DMS 273 (cell line): ENCODE data around the gene CTNNA2.
A peak's percentile ranks its signal among the peaks of the same experiment; 100 is the strongest.

ENCODE experiments used
- DNase-seq: peaks from one replicate; lab custom pipeline; 2025; ENCODE audit not compliant: unreplicated experiment; lab: John Stamatoyannopoulos, UW

Gene CTNNA2

DNA sequence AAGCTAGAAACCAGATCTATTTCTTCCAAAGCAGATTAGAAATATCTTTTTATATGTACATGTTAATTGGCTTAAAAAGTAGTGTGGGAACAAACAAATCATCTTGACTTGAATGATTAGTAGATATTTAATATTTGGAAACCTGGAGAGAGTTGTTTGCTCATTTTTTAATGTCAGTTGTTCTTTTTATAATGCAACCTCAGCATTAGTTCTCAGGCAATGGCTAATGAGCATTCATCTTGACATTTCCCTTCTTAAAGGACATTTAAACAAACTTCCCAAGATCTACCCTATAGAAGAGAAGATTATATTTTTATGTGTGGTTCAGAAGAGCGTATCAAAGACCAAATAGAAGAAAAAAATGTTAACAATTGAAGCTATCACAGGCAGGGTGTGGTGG is 334.0 kb downstream of the CTNNA2 start:
- DNase-seq: no peak

DNA sequence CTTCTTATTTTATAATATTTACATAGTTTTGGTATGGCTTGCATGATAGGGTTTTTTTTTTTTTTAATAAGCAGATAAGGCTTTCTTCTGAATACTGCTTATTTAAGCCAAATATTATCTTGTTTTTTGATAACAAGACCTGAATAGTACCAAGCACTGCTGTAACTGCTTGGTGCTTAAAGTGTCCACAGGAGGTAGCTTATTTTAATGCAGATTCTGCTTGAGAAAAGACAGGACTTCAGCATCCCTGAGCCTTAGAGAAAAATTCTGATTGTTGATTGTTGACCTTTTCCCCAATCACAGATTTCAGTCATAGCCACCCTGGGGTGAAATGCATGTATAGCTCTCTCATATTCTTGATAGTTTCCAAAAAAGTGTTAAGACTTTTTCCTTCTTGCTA is 336.4 kb downstream of the CTNNA2 start:
- DNase-seq: no peak

GRCh38 chr2:79849949-79850348 is 337.1 kb downstream of the CTNNA2 start:
- DNase-seq: no peak

DNA sequence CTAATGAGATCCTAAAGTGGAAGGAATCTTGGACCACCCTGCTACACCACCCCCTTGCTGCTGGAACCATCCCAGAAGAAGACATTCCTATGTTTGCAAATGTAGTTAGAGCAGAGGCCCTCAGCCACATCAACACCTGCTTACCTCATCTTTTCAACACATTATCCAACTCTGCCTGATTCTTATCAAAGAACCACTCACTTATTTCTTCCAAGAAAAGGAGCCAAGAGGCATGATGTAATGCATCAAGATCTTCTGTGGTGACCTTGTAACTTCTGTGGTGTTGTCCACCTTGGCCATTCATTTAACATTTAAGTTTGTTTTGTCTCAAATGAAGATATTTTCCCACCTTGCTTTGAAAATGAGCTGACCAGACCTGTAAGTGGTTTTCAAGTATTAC is 338.1 kb downstream of the CTNNA2 start:
- no peak for DNase-seq

- DNase-seq: peak; percentile 12
Measured at GRCh38 chr2:79855264-79856006, 342.6 kb downstream of the CTNNA2 start.

GRCh38 chr2:79857888-79858287 is 345.0 kb downstream of the CTNNA2 start:
- DNase-seq: no peak

GRCh38 chr2:79860228-79861058 is 347.6 kb downstream of the CTNNA2 start:
- peak; percentile 52 for DNase-seq

DNA sequence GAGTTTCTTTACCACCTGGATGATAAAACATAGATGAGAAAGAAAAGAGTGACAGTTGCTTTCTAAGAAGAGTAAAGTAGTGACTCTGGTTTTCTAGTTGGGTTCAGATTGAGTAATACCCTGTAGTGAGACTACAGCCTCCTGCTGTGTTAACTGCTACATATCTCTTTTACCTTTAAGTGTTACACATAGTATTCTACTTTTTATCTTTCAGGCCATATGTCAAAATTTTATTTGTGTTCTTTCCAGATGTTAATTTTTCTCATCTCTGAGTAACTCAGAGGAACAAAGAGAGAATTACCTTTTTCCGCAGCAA is 348.2 kb downstream of the CTNNA2 start:
- DNase-seq: no peak

DNA sequence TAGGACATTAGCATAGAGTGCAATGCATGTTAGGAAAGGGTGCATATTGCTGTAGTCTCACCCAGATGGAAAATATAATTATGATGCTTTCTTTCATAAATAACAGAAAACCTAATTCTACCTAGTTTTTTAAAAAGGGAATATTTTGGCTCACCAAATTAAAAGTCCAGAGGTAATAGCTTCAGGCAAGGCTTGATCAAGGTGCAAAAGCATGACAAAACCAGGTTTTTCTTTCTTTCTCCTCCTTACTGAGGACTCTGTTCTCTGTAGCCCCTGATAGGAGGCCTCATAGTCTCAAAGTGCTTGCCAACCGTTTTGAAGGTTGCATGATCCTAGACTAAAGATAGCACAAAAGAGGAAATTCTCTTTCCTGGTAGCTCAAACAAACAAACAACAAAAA is 349.9 kb downstream of the CTNNA2 start:
- no peak for DNase-seq

DNA sequence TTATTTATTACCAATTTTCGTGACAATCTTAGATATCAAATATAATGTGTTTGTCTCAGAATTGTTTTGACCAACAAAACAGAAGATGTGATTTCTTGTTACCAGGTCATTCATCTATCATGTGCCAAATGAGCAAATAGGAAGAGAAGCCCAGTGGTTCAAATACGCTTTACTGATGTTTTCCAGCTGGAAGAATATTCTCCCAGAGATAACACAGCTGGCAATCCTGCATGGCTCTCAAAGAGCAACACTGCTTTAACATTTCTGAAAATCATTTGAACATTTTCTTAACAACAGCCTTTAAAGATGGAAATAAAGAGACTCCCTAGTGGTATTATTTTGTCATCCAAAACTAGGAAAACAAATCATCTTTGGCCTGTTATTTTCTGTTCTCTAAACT is 359.8 kb downstream of the CTNNA2 start:
- DNase-seq: no peak

- DNase-seq: no peak
Measured at GRCh38 chr2:79874015-79874414, 361.2 kb downstream of the CTNNA2 start.

DNA sequence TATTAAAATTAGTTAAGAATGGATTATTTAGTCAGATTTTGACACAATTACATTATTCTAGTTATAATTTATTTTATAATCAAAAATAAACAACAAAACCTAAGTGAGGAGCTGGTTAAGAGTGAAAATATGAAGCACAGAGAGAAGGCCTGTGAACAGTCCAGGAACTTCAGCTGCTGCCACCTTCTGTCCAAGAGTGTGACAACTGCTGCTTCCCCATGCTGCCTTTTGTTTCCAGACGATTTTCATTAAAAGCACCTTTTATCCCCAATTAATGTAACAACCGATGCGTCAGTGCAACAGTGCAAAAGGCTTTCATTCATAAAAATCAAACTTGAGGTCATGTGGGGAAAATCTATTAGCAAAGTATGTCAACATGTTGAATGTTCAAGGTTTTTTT is 363.6 kb downstream of the CTNNA2 start:
- DNase-seq: peak; percentile 20

DNA sequence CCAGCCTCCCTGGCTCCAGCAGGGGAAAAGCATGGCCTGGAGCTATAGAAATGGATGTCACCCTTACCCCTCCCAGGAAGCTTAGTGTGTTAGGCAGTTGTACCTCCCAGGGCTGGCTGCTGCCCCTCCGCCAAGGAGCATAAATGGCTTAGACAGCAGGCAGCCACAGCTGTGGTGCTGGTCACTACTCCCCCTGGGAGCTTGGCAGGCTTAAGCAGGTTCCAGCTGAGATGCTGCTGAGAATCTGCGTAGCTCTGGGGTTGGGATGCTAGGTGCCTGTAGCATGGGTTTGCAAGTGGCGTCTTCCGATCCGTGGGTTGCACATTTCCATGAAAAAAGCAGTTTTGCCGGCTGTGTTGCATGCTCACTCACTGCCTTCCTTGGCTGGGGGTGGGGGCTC is 369.7 kb downstream of the CTNNA2 start:
- no peak for DNase-seq

DNA sequence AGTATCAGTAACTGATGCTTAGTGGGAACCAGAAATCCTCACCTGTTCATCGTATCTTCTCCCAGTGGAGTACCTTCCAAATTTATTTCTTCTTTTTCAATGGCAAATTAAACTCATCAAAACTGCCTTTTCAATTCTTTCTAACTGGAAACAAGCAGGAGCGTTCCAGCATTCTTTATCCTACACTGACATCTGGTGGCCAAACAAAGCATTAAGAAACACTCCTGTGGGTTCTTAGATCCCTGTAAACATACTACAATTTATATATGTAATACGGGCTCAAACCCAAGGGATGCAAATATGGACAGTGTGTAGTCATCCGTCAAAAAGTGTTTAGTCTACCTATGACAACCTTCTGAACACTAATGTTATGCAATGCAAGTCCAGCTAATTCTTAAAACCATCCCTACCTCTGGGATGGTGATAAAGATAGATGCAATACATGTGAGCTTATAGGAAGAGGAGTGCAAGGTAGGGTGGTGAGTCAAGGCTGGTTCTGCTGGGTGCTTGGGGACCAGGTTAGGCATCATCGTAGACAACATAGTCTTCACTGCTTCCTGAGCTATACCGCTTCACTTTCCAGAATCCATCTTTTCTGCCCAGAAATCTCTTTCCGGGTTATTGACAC is 375.0 kb downstream of the CTNNA2 start:
- peak; percentile 75 for DNase-seq

DNA sequence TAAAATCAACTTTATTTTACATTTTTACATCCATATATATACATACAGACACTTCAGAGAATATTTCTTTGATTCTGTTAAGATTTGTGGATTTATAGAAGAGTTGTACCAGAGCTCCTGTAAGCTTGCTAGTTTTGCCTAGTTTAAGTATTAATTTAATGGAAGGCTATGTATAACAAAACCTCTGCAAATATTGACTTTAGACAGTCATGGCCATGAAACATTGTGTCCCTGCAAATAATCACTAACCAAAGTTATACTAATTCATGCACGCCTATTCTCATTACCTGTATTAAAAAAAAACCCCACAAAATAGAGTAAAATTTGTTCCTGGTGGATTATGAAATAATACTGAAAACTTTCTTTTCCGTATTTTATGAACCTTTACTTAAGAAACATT is 379.3 kb downstream of the CTNNA2 start:
- DNase-seq: no peak

DNA sequence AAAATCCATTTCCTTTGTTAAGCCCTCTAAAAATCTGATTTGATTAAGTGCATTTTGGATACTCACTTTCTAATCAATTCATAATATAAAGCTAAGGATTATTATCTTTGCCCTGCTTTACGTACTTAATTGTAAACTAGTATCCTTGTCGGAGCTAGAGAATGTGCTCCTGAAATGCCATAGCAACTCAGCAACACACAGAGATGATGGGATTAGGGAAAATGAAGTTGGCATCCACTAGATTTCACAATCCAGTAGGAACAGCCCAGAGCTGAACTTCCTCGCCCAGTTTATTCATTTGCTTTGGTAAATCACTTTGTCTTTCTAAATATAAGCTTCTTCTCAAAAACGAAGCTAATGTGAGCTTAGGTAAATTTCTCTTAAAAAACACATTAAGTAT is 386.3 kb downstream of the CTNNA2 start:
- no peak for DNase-seq

DNA sequence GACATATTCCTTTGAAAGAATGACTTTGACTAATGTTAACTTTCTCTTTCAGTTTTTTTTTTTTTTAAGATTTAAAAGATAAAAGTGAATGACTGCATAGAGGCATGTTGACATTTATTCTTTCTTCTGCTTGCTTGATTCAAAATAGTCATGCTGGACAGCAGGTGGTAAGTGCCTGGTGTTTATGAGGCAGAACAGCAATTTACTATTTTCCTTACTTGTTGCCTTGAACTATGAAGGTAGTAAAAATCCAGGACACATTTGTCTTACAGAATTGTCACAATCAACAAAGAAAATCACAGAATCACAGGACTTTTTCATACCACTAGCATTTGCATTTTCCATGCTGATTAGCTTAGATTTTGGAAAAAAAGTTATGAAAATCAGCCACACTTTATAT is 388.3 kb downstream of the CTNNA2 start:
- no peak for DNase-seq

DNA sequence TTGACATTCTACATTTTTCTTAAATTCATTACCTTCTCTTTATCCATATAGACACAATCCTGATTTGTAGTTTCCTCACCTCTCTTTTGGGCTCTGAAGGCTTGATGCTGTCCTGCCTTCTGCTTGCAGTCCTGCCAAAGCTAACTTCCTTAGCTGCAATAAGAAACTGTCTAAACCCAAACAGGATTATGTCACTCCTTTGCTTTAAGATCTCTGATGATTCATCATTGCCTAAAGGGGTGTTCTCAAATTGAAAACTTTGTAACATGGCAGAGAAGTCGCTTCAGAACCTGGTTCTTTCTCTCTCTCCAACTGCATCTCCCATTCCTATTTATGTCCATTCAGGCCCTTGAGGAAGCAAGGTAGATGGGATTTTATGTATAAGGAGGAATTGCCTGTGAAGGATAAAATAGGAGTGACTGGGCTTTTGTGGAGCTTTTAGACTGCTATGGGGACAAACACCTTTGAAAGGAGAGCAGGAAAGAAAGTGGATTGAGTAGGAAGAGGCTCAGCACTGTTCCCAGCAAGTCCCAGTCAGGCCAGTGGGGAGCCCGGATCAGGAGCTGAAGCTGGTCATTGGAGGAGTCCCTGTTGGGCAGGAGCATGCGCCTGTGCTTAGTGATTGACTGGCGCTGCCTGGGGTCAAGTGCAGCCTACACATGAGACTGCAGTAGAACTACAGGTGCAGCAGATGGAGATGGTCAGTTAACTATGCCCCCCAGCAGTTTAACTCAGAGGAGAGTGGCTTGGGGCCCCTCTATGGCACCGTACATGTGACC is 390.6 kb downstream of the CTNNA2 start:
- DNase-seq: no peak

DNA sequence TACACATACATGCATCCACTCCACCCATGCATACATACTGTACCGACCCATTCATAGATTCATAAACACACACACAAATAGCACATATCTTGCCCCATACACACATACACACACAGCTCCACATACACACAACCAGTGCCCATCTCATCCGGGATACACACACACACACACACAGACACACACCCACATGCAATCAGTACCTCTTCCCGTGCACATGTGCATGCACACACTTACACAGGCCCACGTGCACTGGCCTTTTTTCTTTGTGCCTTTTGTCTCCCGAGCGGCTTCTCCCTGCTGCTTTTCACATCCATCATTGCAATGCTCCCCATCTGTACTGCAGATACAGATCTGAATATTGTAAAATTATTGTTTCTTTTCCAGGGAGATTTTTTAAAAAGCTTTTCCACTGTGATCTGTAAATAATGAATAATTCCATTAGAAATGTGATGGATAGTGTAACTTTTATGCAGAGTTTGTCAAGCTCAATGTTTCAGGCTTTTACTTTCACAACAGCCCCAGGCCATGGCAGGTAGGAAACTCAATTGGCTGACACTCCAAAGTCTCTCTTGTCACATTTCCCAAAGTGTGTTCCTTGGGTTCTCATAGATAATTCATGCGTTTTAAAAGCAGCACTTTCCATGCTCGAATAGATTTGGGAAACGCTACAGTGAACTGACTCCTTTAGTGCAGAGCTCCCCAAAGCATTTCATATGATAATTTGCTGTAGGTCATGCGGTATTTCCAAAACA is 393.5 kb downstream of the CTNNA2 start:
- DNase-seq: no peak

- no peak for DNase-seq
Measured at GRCh38 chr2:79909521-79909920, 396.7 kb downstream of the CTNNA2 start.

DNA sequence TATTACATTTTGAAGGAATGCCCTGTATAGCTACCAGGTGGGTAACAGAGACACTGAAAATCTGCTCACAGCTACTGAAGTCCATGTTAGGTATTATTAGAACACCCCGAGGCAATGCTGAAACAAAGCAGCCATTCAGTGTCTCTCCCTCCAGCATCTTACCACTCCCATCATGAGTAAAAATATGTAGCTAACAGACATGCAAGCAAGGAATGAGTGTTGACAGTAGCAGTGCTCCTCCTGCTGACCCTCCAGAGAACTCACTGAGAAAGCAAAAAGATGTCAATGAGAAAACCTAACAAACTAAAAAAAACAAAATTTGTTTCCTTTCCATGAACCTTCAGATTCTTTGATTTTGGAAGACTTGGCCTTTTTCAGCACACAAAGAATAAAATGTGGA is 397.8 kb downstream of the CTNNA2 start:
- DNase-seq: no peak
